Thoracic aorta (tissue), 2 donors: Measurements from ENCODE around the gene SNAPC4. TPM values are rescaled to one million over a fixed set of nuclear protein-coding genes. Genes with fewer than 3 reads are reported as not detected.
"Not testable (repeated sequence)": the region's sequence is repeated elsewhere in the genome, so short reads cannot be mapped to it uniquely, and the experiment has no call there.

ENCODE experiments used
- ATAC-seq: fragments of 150-250 bp; one replicate; pipeline ENCODE4 v1.8.0; 2017; ENCODE audit warnings: low read depth; ENCODE audit not compliant: insufficient number of reproducible peaks, low FRiP score
- DNase-seq: peaks from one replicate; pipeline ENCODE4 v3.0.0-alpha.2; 2020; ENCODE audit warnings: low spot score
- H3K27ac ChIP-seq, 2 donors: fragments of 200-600 bp; sonication (generic); 1 replicate in 1 of 2; 2 replicates in 1 of 2; pipeline ENCODE4 v1.5.1; 2016; ENCODE audit warnings: mild to moderate bottlenecking in 2 of 2, moderate library complexity in 2 of 2
- H3K27me3 ChIP-seq: fragments of 200-600 bp; sonication (generic); replicated peaks from 2 replicates; pipeline ENCODE4 v1.6.0; 2016; ENCODE audit warnings: mild to moderate bottlenecking; ENCODE audit not compliant: insufficient read depth
- H3K36me3 ChIP-seq: fragments of 200-600 bp; sonication (generic); one replicate; pipeline ENCODE4 v1.5.1; 2016
- H3K4me1 ChIP-seq, 2 donors: fragments of 200-600 bp; sonication (generic); 1 replicate in 1 of 2; 2 replicates in 1 of 2; pipeline versions ENCODE4 v1.5.1 to v1.6.0; 2016; ENCODE audit warnings: low read depth in 2 of 2, mild to moderate bottlenecking in 1 of 2; ENCODE audit not compliant: control insufficient read depth in 1 of 2
- H3K4me3 ChIP-seq: fragments of 200-600 bp; sonication (generic); 2 replicates; pipeline ENCODE4 v1.5.1; 2016; ENCODE audit warnings: mild to moderate bottlenecking
- H3K9me3 ChIP-seq: fragments of 200-600 bp; sonication (generic); 2 replicates; pipeline ENCODE4 v1.5.1; 2016
- CTCF ChIP-seq: fragments of 200-600 bp; sonication (generic); IDR thresholded peaks from one replicate; pipeline ENCODE4 v1.5.1; 2019; ENCODE audit warnings: antibody characterized with exemption
- total RNA-seq, 2 donors: library from RNA; depleted of rRNA; stranded (reverse); fragments of >200 nt; gene quantifications; one replicate each; pipeline versions ENCODE4 v1.1.0 to v1.2.3, GENCODE V29; 2016

Gene SNAPC4
- total RNA-seq, 2 donors from 2014 or later = 8.0 to 8.5 TPM

- Histone ChIP-seq H3K27ac (no peak overlapping the region), H3K9me3 (no peaks in the 10 kb centered on the region), H3K27me3 (no peaks in the 10 kb centered on the region), H3K4me3 (no peak overlapping the region), H3K4me1 (peaks cover 14 to 26% of the 10 kb centered on the region in 2 donors), H3K36me3 (peaks cover 45% of the 10 kb centered on the region)
- DNase-seq (no peak), ATAC-seq (no peak)
- no peak for TF ChIP-seq CTCF
Observed at GRCh38 chr9:136412962-136413361, 13.0 kb upstream of the SNAPC4 start.

GRCh38 chr9:136411378-136411777 lies 11.4 kb upstream of the SNAPC4 start:
- peaks cover 14 to 26% of the 10 kb centered on the region in 2 donors for H3K4me1 ChIP-seq
- H3K27ac ChIP-seq = no peak overlapping the region
- ATAC-seq (no peak), DNase-seq (no peak)
- TF ChIP-seq CTCF = no peak
- no peaks in the 10 kb centered on the region for H3K9me3 ChIP-seq
- no peaks in the 10 kb centered on the region for H3K27me3 ChIP-seq
- H3K36me3 ChIP-seq = peaks cover 34% of the 10 kb centered on the region
- peak overlapping the region; percentile 98 for H3K4me3 ChIP-seq

- ATAC-seq = no peak
- no peak for TF ChIP-seq CTCF
- Histone ChIP-seq H3K9me3 (no peaks in the 10 kb centered on the region), H3K4me3 (peak within 1 kb of the TSS; percentile 98), H3K27me3 (no peaks in the 10 kb centered on the region), H3K36me3 (peaks cover 31% of the 10 kb centered on the region), H3K27ac (peak within 1 kb of the TSS; percentile 68 to 79), H3K4me1 (peaks cover 14 to 26% of the 10 kb centered on the region in 2 donors)
- peak; percentile 74 for DNase-seq
Observed at GRCh38 chr9:136410500-136411287, 10.7 kb upstream of the SNAPC4 start, which contains the start of the genes ENTR1 and PMPCA. TSS of gene ENTR1 (minus strand) at chr9:136410614. CDS start at chr9:136410397, 217 bp downstream. TSS of gene PMPCA (plus strand) at chr9:136410658. CDS start at chr9:136410669, 11 bp downstream.

DNA sequence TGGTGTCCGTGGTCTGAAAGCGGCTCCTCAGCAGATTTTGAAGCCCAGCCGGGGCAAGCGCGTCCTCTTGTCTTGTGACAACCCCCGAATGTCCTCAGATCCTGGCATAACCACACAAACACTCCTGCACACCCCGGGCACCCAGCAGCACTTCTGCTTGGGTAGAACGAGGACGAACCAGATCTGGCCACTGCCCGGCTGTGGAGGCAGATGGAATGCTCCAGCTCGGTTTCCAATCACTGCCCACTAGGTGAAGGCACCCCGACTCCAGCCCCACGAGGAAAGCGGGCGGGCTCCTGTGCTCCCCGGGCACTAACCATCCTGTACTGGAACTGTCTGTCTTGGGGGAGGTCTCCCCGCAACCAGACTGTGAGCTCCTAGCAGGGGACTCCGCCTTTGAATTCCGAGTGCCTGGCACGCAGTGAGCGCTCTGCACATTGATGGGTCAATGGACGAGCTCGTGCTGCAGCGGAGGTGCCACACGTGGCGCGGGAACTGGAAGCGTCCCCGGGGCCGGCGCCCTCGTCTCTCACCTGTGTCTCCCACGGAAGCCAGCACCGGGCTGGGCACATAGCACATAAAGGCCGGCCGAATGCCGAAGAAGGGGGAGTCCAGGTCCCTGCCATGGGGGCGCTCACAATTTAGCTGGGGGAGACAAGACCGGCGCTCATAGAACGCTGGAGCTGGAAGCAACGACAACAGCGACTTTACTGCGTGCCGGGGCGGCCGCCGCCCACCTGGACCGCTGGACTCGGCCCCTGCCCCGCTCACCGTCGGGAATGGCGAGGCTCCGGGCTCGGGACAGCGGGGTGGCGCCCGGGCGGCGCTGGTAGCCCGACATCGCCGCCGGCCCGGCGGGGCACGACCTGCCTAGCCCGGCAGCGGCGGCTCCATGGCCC lies 9.8 kb upstream of the SNAPC4 start:
- Histone ChIP-seq H3K9me3 (no peaks in the 10 kb centered on the region), H3K27ac (peak overlapping the region in 1 of 2 donors; percentile 54), H3K4me3 (peak overlapping the region; percentile 98), H3K36me3 (peaks cover 34% of the 10 kb centered on the region), H3K4me1 (peaks cover 14 to 26% of the 10 kb centered on the region in 2 donors), H3K27me3 (no peaks in the 10 kb centered on the region)
- no peak for TF ChIP-seq CTCF
- no peak for ATAC-seq
- no peak for DNase-seq

- Histone ChIP-seq H3K4me3 (no peak overlapping the region), H3K4me1 (peaks cover 14 to 26% of the 10 kb centered on the region in 2 donors), H3K36me3 (peaks cover 18% of the 10 kb centered on the region), H3K27ac (no peak overlapping the region), H3K9me3 (no peaks in the 10 kb centered on the region), H3K27me3 (no peaks in the 10 kb centered on the region)
- DNase-seq (no peak), ATAC-seq (no peak)
- TF ChIP-seq CTCF = no peak
Observed at GRCh38 chr9:136407911-136408310, 7.9 kb upstream of the SNAPC4 start.

DNA sequence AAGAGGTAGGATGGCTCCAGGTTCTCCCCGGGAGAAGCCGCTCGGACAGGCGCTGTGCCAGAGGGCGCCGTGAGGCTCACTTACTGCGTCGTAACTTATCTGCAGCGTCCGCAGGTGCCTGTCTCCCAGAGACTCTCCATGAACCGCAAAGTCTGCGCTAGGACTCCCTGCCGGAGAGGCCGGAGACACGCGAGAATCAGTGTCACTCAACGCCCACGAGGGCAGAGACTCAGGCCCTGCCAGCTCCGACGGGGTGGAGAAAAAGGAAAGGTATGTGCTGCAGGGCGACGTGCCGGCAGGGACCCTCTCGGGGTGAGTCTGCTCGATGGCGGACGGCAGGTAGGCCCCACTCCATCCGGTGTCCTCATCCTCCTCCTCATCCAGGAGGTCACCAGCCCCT lies 7.1 kb upstream of the SNAPC4 start:
- not testable (repeated sequence) for DNase-seq, H3K4me3 ChIP-seq, ATAC-seq, H3K27me3 ChIP-seq, H3K9me3 ChIP-seq, H3K27ac ChIP-seq
- peaks cover 15% of the 10 kb centered on the region for H3K36me3 ChIP-seq
- H3K4me1 ChIP-seq = peaks cover 14 to 26% of the 10 kb centered on the region in 2 donors

- not testable (repeated sequence) for H3K4me3 ChIP-seq, DNase-seq, ATAC-seq, H3K27ac ChIP-seq, H3K9me3 ChIP-seq, H3K27me3 ChIP-seq
- peaks cover 4 to 15% of the 10 kb centered on the region in 2 donors for H3K4me1 ChIP-seq
- peaks cover 15% of the 10 kb centered on the region for H3K36me3 ChIP-seq
Observed at GRCh38 chr9:136405904-136406303, 5.9 kb upstream of the SNAPC4 start.
